Measurements from ENCODE around the gene PMEL.
"Not testable (repeated sequence)": the region's sequence is repeated elsewhere in the genome, so short reads cannot be mapped to it uniquely, and the experiment has no call there.

Gene PMEL

GRCh38 chr12:55919032-55919431, 46.8 kb downstream of the PMEL start:
- DNase-seq: not testable (repeated sequence)

GRCh38 chr12:55915482-55915859, 50.4 kb downstream of the PMEL start:
- no peak for DNase-seq

GRCh38 chr12:55912908-55913307, 52.9 kb downstream of the PMEL start:
- no peak for DNase-seq

- DNase-seq: no peak
Measured at GRCh38 chr12:55909513-55909884, 56.3 kb downstream of the PMEL start.

- no peak for DNase-seq
Measured at GRCh38 chr12:55908726-55909512, 56.9 kb downstream of the PMEL start.

- DNase-seq: no peak
Measured at GRCh38 chr12:55906056-55906455, 59.8 kb downstream of the PMEL start.
